Bladder microvascular endothelial cell (primary cell): ENCODE results near the gene CALHM4. TPM values are rescaled to one million over a fixed set of nuclear protein-coding genes. Genes with fewer than 3 reads are reported as not detected.

Experiments used
- total RNA-seq: library from RNA; depleted of rRNA; stranded (reverse); fragments of >200 nt; gene quantifications from 2 replicates; pipeline ENCODE4 v1.2.3, GENCODE V29; 2014

CALHM4 gene, protein sequence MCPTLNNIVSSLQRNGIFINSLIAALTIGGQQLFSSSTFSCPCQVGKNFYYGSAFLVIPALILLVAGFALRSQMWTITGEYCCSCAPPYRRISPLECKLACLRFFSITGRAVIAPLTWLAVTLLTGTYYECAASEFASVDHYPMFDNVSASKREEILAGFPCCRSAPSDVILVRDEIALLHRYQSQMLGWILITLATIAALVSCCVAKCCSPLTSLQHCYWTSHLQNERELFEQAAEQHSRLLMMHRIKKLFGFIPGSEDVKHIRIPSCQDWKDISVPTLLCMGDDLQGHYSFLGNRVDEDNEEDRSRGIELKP
- total RNA-seq: 0.25 and 0.97 TPM in 2 replicates

DNA sequence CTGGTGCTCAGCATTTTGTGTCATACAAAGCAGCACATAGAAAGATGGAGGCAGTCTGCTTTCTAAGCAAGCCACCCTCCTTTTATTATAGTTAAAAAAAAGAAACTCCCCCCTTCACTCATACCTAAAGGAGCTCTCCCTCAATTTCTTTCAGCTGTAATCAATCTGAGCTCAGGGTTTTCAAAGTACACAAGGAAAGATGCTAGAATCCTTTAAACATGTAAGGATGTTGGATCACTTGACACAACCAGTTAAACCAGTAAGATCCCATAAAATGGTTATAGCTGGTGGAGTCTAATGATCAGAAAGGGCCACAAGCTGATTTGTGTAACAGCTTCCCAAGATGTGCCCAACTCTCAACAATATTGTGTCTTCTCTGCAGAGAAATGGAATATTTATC, at the start of gene CALHM4:
TSS of gene CALHM4 (plus strand) at position 301 of the 400 bp plus-strand sequence. CDS start at position 344, 43 bp downstream.

DNA sequence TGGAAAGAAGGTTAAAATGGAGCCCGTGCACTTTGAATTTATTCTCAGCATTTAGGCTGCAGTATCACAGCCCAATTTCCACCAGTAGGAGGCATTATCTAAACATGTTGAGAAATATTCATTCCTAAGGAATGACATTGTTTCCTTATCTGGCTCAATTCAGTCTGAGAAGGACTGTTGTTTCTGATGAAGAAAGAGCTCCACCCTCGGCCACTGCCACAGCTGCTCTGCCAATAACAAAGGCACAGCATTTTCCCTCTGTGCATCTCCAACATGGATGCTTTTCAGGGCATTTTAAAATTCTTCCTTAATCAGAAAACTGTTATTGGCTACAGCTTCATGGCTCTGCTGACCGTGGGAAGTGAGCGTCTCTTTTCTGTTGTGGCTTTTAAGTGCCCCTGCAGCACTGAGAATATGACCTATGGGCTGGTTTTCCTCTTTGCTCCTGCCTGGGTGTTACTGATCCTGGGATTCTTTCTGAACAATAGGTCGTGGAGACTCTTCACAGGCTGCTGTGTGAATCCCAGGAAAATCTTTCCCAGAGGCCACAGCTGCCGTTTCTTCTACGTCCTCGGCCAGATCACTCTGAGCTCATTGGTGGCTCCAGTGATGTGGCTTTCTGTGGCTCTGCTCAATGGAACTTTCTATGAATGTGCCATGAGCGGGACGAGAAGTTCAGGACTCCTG, 42.0 kb upstream of the CALHM4 start, which contains the start of gene CALHM5:
TSS of gene CALHM5 (plus strand) at position 216 of the 687 bp plus-strand sequence. CDS start at position 274, 58 bp downstream.

DNA sequence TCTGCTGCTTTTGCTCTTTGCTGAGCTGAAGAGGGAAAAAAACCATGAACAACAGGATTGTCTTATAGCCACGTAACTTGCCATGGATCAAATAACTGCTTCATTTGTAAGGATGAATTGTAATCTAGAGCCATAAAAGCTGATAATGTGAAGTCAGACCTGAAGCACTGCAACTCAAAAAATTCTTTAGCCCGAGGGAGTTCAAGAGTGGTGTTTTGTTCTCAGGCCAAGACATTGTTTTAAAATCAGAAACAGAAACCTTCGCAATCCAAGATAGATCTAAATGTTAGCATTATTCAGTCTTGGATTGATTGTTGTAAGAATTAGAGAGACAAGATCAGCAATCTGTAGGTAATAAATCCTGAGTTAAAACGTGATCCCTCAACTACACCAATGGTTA, 7.9 kb upstream of the CALHM4 start, which contains the start of gene TRAPPC3L:
TSS of gene TRAPPC3L (minus strand) at position 34 of the 400 bp plus-strand sequence. CDS start 170 bp downstream, outside the sequence.

DNA sequence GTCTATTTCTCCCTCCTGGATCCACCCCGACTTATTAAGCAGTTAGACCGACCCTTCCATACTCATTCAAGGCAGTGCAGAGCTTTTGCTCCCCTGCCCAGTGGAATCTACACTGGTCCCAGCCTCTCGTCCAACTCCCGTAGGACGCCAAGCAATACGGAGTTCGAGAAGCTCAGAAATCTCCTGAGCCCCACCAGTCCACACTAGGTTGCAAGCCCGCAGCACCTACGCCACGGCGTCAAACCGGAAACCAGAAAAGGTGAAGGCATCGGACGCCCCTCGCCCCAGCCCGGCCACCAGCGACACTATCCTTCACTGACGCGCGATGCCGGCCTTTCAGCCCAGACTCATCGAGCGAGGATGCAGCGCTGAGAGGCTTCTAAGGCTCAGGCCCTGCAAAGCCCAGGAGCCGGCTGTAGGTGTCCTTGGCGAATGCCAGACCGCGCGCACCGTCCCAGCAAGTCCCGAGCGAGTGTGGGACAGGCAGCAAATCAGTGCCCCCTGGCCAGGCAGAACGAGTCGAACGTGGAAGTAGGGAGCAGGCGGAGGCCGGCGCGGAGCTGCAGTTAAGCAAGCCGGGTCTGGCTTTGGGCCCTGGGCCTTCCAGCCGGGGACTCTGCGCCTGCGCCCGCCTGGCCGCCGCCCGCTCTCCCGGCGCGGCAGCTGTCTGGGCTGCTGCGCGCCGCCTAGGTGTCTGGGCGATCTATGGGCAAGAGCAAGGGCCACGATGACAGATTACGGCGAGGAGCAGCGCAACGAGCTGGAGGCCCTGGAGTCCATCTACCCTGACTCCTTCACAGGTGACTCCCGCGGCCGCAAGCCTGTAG, 17.5 kb downstream of the CALHM4 start, which contains the start of gene RWDD1:
TSS of gene RWDD1 (plus strand) at position 649 of the 827 bp plus-strand sequence. CDS start at position 728, 79 bp downstream.

Other genes starting within 250 kb of the CALHM4 start
- 10.4 and 20.0 TPM in 2 replicates for gene DSE, start 182.8 kb upstream of the CALHM4 start, total RNA-seq
- gene CALHM6, start 92.4 kb upstream of the CALHM4 start, total RNA-seq: 0.50 and 1.3 TPM in 2 replicates
- 5.3 and 12.6 TPM in 2 replicates for gene CALHM5, start 42.1 kb upstream of the CALHM4 start, total RNA-seq
- gene TRAPPC3L, start 8.1 kb upstream of the CALHM4 start, total RNA-seq: under 0.01 and 0.19 TPM in 2 replicates
- 13.0 and 16.1 TPM in 2 replicates for gene RWDD1, start 17.8 kb downstream of the CALHM4 start, total RNA-seq
- 0.16 and 0.31 TPM in 2 replicates for gene RSPH4A, start 62.7 kb downstream of the CALHM4 start, total RNA-seq
- 11.7 and 24.9 TPM in 2 replicates for gene ZUP1, start 115.0 kb downstream of the CALHM4 start, total RNA-seq
- 4.5 and 12.3 TPM in 2 replicates for gene KPNA5, start 127.5 kb downstream of the CALHM4 start, total RNA-seq
- gene FAM162B, start 212.0 kb downstream of the CALHM4 start, total RNA-seq: 0.16 and 3.5 TPM in 2 replicates